ENCODE measurements around the gene MSLN. TPM values are rescaled to one million over a fixed set of nuclear protein-coding genes. Genes with fewer than 3 reads are reported as not detected.

Gene MSLN
- total and polyA plus RNA-seq, 2 of the 8 experiments (the other 6 are each of a cell fraction or from before 2014, with no cell fraction given), result 0.28 to 0.50 TPM

- Histone ChIP-seq H3K79me2 (ENCODE audit: control insufficient read depth in 1 of 2, insufficient read depth in 2 of 2, low read length in 2 of 2) (no peaks in the 10 kb centered on the region), H4K91ac (replicated peaks; ENCODE audit: insufficient read length, low read length) (no peak overlapping the region), H3K4ac (replicated peaks; ENCODE audit: insufficient read length, low read depth, low read length) (no peak overlapping the region), H3K79me1 (ENCODE audit: low read depth, low read length) (no peaks in the 10 kb centered on the region), H2AFZ (ENCODE audit: low read length) (no peak overlapping the region), H3K23me2 (ENCODE audit: low read depth, low read length) (peaks cover 3% of the 10 kb centered on the region; the same call in 1 of the 2 replicates), H3K4me2 (ENCODE audit: insufficient read depth in 1 of 2, low read depth in 2 of 2, low read length in 2 of 2) (no peak overlapping the region), H2AK5ac (ENCODE audit: low read depth, low read length) (no peak overlapping the region), H2BK15ac (ENCODE audit: low read length) (no peak overlapping the region), H4K8ac (ENCODE audit: extremely low read depth, insufficient read depth, low read length) (no peak overlapping the region), H3K27ac (ENCODE audit: low read depth, low read length) (no peak overlapping the region), H4K20me1 (replicated peaks in 1 of 2; ENCODE audit: control insufficient read depth in 1 of 2, insufficient read depth in 2 of 2, low read length in 2 of 2) (peaks cover 5 to 17% of the 10 kb centered on the region in 2 experiments), H2BK20ac (ENCODE audit: low read length) (no peak overlapping the region), H3K4me3 (ENCODE audit: extremely low read depth in 1 of 4, insufficient read depth in 2 of 4, low read depth in 3 of 4, low read length in 4 of 4) (no peak overlapping the region), H3K36me3 (ENCODE audit: control insufficient read depth in 2 of 4, insufficient read depth in 4 of 4, low read length in 3 of 4) (peaks cover 0 to 22% (median 0%) of the 10 kb centered on the region in 4 experiments; a peak in 5 of 8 replicates), H3K23ac (ENCODE audit: insufficient read length) (no peak overlapping the region), H3K18ac (ENCODE audit: extremely low read depth, low read length) (no peak overlapping the region), H4K5ac (ENCODE audit: insufficient read length, low read depth, low read length) (no peak overlapping the region), H2BK12ac (ENCODE audit: low read depth, low read length) (no peak overlapping the region), H3K14ac (ENCODE audit: insufficient read length) (no peak overlapping the region), H3K9me3 (ENCODE audit: insufficient read depth in 2 of 2, low read depth in 1 of 2, low read length in 1 of 2) (no peaks in the 10 kb centered on the region), H2BK5ac (ENCODE audit: low read depth, low read length) (no peak overlapping the region), H2BK120ac (replicated peaks; ENCODE audit: low read depth, low read length) (no peak overlapping the region), H3K27me3 (replicated peaks in 1 of 4; ENCODE audit: control insufficient read depth in 3 of 4, extremely low read depth in 1 of 4, insufficient read depth in 3 of 4, low read length in 3 of 4) (peaks cover 1 to 29% (median 20%) of the 10 kb centered on the region in 4 experiments; a peak in 6 of 7 replicates), H3K56ac (replicated peaks; ENCODE audit: insufficient read length, low read depth, low read length) (no peak overlapping the region), H3K9ac (replicated peaks in 1 of 4; ENCODE audit: extremely low read depth in 1 of 4, low read depth in 3 of 4, low read length in 3 of 4) (no peak overlapping the region), H3K4me1 (replicated peaks in 1 of 4; ENCODE audit: control insufficient read depth in 3 of 4, insufficient read depth in 4 of 4, low read length in 3 of 4) (peaks cover 0 to 17% (median 3%) of the 10 kb centered on the region in 4 experiments; a peak in 4 of 7 replicates)
- CTCF ChIA-PET (ENCODE audit: partially characterized antibody), result no interaction called here
- 93% methylated on average over 13 of the region's 19 CpGs; no CpG with 5 or more reads in 1 of the 2 experiments for WGBS, 2 experiments (ENCODE audit: extremely low coverage in 1 of 2, insufficient coverage in 1 of 2, insufficient read length in 1 of 2, insufficient replicate concordance in 2 of 2, low coverage in 1 of 2, low lambda C conversion rate in 2 of 2, missing lambda C conversion rate in 1 of 2)
- TF ChIP-seq CREB1 (IDR thresholded peaks at IDR 0.05), result no peak
- TF ChIP-seq SIN3A (conservative IDR thresholded peaks at IDR 0.05 in 1 of 2, IDR thresholded peaks at IDR 0.05 in 1 of 2; ENCODE audit: low read depth in 1 of 2, low read length in 2 of 2), result no peak
- no peak for DNase-seq (ENCODE audit: low read depth in 1 of 2, low spot score in 2 of 2)
- POLR2A ChIA-PET (ENCODE audit: partially characterized antibody), result interaction anchor here (0.6 to 5.6 kb wide), 7 partner anchors 10 to 101 kb away, joined by 3 to 55 read pairs (median 4); partner anchors contain the start of genes ANTKMT, CCDC78, CHTF18 and METRN
- FAIRE-seq, result no peak
These were observed 38.1 kb downstream of the MSLN start for GRCh38 chr16:798666-799065.
